Body of pancreas (tissue), 4 donors: ENCODE data around the gene PPP1R9B. TPM values are rescaled to one million over a fixed set of nuclear protein-coding genes. Genes with fewer than 3 reads are reported as not detected.
A peak's percentile ranks its signal among the peaks of the same experiment; 100 is the strongest.

Source experiments
- ATAC-seq: fragments of 150-250 bp; one replicate; pipeline ENCODE4 v1.9.1; 2016
- DNase-seq, 4 donors: peaks; one replicate each; pipeline ENCODE4 v3.0.0-alpha.2; 2019
- H3K27ac ChIP-seq, 4 donors: fragments of 200-600 bp; sonication (generic); 1 replicate in 3 of 4; 2 replicates in 1 of 4; pipeline versions ENCODE4 v1.5.1 to v1.6.1; 2016 to 2019; ENCODE audit warnings: mild to moderate bottlenecking in 1 of 4, mixed read lengths in 1 of 4, moderate library complexity in 1 of 4
- H3K27me3 ChIP-seq, 2 donors: fragments of 200-600 bp; sonication (generic); one replicate each; pipeline ENCODE4 v1.6.0; 2016; ENCODE audit warnings: mild to moderate bottlenecking in 1 of 2
- H3K36me3 ChIP-seq, 2 donors: fragments of 200-600 bp; sonication (generic); replicated peaks in 1 of 2; 2 replicates each; pipeline ENCODE4 v1.5.1; 2016; ENCODE audit warnings: low read depth in 2 of 2; ENCODE audit not compliant: insufficient read depth in 1 of 2
- H3K4me1 ChIP-seq: fragments of 200-600 bp; sonication (generic); one replicate; pipeline ENCODE4 v1.6.0; 2016
- H3K4me3 ChIP-seq, 2 donors: fragments of 200-600 bp; sonication (generic); 1 replicate in 1 of 2; 2 replicates in 1 of 2; pipeline ENCODE4 v1.5.1; 2016 to 2019
- H3K9me3 ChIP-seq, 3 donors: fragments of 200-600 bp; sonication (generic); 1 replicate in 2 of 3; 2 replicates in 1 of 3; pipeline ENCODE4 v1.5.1; 2016
- CTCF ChIP-seq, 7 experiments: fragments of 450-650 bp in 4 of 7; fragments of 200-600 bp in 3 of 7; sonication (generic) in 3 of 7; IDR thresholded peaks; one replicate each; pipeline ENCODE4 v1.5.1; 2016 to 2019; ENCODE audit warnings: antibody characterized with exemption in 7 of 7
- POLR2A ChIP-seq, 3 donors: fragments of 450-650 bp; IDR thresholded peaks; one replicate each; pipeline ENCODE4 v1.6.1; 2016; ENCODE audit warnings: antibody characterized with exemption in 3 of 3, mild to moderate bottlenecking in 2 of 3
- WGBS, 2 donors: methylation state at CpG; one replicate each; pipeline ENCODE4 v1.1.5; 2017; 5-methylcytosine and 5-hydroxymethylcytosine counted together
- intact Hi-C: fragments of 100-400 bp; cut with DNase I; formaldehyde crosslinking; loops from one replicate; pipeline ENCODE4 v1.15.1; 2023
- total RNA-seq, 2 donors: library from RNA; depleted of rRNA; stranded (reverse); fragments of >200 nt; gene quantifications; one replicate each; pipeline ENCODE4 v1.1.0, GENCODE V29; 2016

Gene PPP1R9B
- total RNA-seq, 2 donors from 2014 or later, result 20.0 to 31.0 TPM

DNA sequence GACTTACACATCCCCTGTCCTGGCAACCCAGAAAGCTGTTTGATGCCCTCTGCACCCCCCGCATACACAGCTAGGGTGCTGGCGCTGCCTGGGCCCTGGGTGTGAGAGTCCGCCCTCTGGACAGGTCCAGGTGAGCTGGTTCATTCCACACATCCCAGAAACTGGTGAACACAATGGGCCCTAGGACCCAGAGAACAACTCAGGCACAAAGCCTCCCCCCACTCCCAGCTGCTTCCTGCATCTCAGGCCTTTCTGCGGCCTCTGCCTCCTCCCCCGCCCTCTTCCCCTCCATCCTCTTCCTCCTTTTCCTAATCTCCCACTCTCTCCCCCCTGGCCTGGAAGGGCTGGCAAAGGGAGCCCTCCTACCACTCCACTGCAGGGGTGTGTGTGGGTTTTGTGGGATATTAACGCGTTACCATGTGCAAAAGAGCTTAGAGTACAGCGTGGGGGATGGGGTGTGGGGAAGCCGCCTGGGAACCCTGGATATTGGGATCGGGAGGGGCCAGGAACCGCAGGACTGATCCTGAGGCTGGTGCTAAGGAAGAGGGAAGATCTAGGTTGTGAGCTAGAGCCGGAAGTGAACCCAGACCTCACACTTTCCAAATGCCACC lies 1.6 kb upstream of the PPP1R9B start:
- 4 to 5% methylated on average over 11 to 12 of the region's 12 CpGs for WGBS, 2 donors
- peak overlapping the region; percentile 55 to 86 (median 82) for H3K27ac ChIP-seq
- ATAC-seq, result peak; percentile 69

DNA sequence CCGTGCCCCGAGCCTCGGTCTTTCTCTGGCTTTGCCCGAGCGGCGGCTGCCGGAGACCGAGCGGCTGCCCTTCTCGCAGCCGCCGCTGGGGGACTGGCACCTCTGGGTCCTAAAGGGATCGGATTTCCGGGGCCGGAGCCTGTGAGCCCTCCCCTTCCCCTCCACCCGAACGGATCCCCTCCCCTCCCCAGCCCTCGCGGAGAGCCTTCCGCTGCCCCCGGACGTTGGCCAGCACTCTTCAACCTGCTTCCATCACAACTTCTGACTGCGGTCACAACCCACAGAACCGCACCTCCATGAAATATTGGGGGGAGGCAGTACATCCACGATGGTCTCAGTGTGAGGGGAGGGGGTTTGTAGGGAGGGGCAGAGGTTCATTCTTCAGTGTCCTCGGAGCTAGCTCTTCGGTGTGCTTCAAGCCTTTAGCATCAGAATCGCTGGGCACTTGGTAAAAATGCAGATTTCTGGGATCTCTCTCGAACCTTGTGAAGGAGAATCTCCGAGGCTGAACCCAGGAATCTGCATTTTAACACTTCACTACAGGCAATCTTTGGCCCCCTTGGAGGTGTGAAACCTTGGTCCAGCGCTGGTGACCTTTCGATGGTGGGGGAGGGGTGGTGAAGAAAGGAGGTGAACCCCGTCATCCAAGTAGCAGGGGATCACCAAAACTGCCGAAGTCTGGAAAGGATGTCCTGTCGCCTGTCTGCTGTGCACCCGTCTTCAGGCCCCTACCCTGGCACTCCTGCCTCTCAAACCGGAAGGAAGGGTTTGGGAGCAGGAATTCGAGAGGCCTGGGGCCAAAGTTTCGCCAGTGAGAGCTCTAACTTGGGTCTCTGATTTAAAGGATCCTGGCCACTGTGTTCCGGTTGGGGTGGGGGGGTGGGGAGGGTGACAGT lies 812 bp upstream of the PPP1R9B start:
- 2% methylated on average over 21 to 26 of the region's 40 CpGs for WGBS, 2 donors
- Histone ChIP-seq H3K36me3 (no peaks in the 10 kb centered on the region), H3K27me3 (no peaks in the 10 kb centered on the region), H3K27ac (peak overlapping the region; percentile 55 to 86 (median 82)), H3K9me3 (no peaks in the 10 kb centered on the region), H3K4me3 (peak overlapping the region; percentile 67 to 70), H3K4me1 (peaks cover 65% of the 10 kb centered on the region)
- intact Hi-C loops, result no loop called here
- peak; percentile 57 to 85 (median 73) for TF ChIP-seq CTCF (IDR thresholded peaks at IDR 0.05)
- TF ChIP-seq POLR2A (IDR thresholded peaks at IDR 0.05), result peak in 2 of 3 donors; percentile 23 to 29
- peak; percentile 86 to 90 (median 90) for DNase-seq
- ATAC-seq, result peak; percentile 77

More for the DNA sequence above, 1.6 kb upstream of the PPP1R9B start:
- TF ChIP-seq POLR2A (IDR thresholded peaks at IDR 0.05), result peak in 2 of 3 donors; percentile 33 to 43
- peak in 3 of 7 experiments; percentile 22 to 38 (median 28) for TF ChIP-seq CTCF (IDR thresholded peaks at IDR 0.05)
- Histone ChIP-seq H3K4me1 (peaks cover 57% of the 10 kb centered on the region), H3K9me3 (no peaks in the 10 kb centered on the region), H3K4me3 (no peak overlapping the region), H3K27me3 (no peaks in the 10 kb centered on the region), H3K36me3 (no peaks in the 10 kb centered on the region)
- peak; percentile 81 to 92 (median 88) for DNase-seq
- intact Hi-C loops, result no loop called here

DNA sequence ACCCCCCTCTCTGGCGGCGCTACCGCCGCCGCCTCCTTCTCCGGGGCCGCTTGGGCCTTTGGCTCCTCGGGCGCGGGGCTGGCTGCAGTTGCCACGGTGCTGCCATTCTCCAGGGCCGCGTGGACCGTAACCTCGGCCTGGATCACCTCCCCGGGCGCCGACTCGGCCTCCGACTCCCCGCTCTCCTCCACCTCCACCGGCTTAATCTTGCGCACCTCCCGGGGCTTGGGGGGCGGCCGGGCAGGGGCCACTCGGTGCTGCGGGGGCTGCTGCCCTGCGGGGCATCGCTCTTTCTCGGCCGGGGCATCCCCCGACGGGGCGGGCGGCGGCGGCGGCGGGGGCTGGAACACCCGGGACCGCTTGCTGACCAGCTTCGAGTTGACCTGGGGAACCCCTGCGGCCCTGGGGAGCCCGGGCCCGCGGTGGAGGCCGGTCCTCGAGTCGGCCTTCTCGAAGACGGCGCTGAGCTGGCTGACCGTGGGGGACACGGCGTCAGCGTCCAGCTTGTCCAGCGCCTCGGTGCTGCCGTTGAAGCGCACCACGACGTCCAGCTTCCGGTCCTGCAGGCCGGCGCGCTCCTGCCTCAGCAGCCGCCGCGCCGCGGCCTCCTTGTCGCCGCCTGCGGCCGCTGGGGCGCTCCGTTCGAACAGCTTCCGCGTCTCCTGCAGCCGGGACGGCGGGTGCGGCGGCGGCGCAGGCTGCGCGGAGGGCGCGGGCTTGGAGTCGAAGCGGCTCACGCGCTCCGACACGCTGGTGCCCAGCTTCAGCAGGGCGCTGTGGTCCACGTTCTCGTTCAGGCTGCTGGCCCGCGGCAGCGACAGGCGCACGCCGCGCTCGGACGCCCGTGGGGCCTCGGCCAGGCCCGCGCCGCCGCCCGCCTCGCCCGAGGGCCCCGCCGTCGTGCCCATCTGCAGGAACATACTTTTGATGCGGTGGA lies 792 bp downstream of the PPP1R9B start:
- H3K27ac ChIP-seq, result peak overlapping the region; percentile 73 to 86 (median 82)
- peak; percentile 70 to 79 (median 74) for DNase-seq
- H3K4me3 ChIP-seq, result peak overlapping the region; percentile 67 to 70
- 0 to 1% methylated on average over 1 to 122 of the region's 123 CpGs for WGBS, 2 donors
- H3K9me3 ChIP-seq, result no peaks in the 10 kb centered on the region
- H3K36me3 ChIP-seq, result no peaks in the 10 kb centered on the region
- H3K27me3 ChIP-seq, result no peaks in the 10 kb centered on the region
- TF ChIP-seq POLR2A (IDR thresholded peaks at IDR 0.05), result peak; percentile 32 to 33 (median 33)
- peak in 3 of 7 experiments; percentile 9 to 46 (median 46) for TF ChIP-seq CTCF (IDR thresholded peaks at IDR 0.05)
- H3K4me1 ChIP-seq, result peaks cover 66% of the 10 kb centered on the region
- intact Hi-C loops, result no loop called here
- peak; percentile 49 for ATAC-seq

GRCh38 chr17:50149091-50149416 lies 1.4 kb downstream of the PPP1R9B start:
- Histone ChIP-seq H3K4me1 (peaks cover 60% of the 10 kb centered on the region), H3K4me3 (peak overlapping the region; percentile 39 to 67), H3K27ac (peak overlapping the region; percentile 73 to 86 (median 82)), H3K36me3 (peaks cover 0 to 3% of the 10 kb centered on the region in 2 donors), H3K27me3 (no peaks in the 10 kb centered on the region), H3K9me3 (no peaks in the 10 kb centered on the region)
- DNase-seq (no peak), ATAC-seq (no peak)
- TF ChIP-seq POLR2A (IDR thresholded peaks at IDR 0.05) (no peak), CTCF (IDR thresholded peaks at IDR 0.05) (no peak)
- intact Hi-C loops, result no loop called here
- WGBS, 2 donors, result 1% methylated on average over 30 of the region's 30 CpGs; no CpG with 5 or more reads in 1 of the 2 donors
